OCI-LY3 (cell line): ENCODE measurements around the gene ERBB4.

Experiments
- H2AFZ ChIP-seq: fragments of 200-600, 300-600 bp; shearing (Covaris generic); 2 replicates; pipeline ENCODE4 v1.6.0; 2014; ENCODE audit warnings: antibody characterized with exemption, low read depth, low read length
- H3K27ac ChIP-seq: fragments of 200-600, 300-600 bp; sonication (generic); 2 replicates; pipeline ENCODE4 v1.5.1; 2014; ENCODE audit warnings: mild to moderate bottlenecking, low read length, moderate library complexity, mixed read lengths
- H3K27me3 ChIP-seq: fragments of 200-600, 300-600 bp; sonication (generic); 2 replicates; pipeline ENCODE4 v1.6.1; 2014; ENCODE audit warnings: low read depth, low read length, mixed read lengths
- H3K36me3 ChIP-seq: fragments of 200-600, 300-600 bp; sonication (generic); replicated peaks from 2 replicates; pipeline ENCODE3; 2014; ENCODE audit warnings: low read depth, low read length, mixed read lengths
- H3K4me1 ChIP-seq: fragments of 300-600, 200-600 bp; sonication (generic); 2 replicates; pipeline ENCODE4 v1.6.1; 2014; ENCODE audit warnings: low read length, mixed read lengths
- H3K4me2 ChIP-seq: fragments of 200-600, 300-600 bp; sonication (generic); 2 replicates; pipeline ENCODE4 v1.6.1; 2014; ENCODE audit warnings: low read length, mixed read lengths
- H3K4me3 ChIP-seq: fragments of 300-600, 200-600 bp; sonication (generic); 2 replicates; pipeline ENCODE4 v1.5.1; 2014; ENCODE audit warnings: antibody characterized with exemption, mild to moderate bottlenecking, low read length, moderate library complexity
- H3K79me2 ChIP-seq: fragments of 300-600, 200-600 bp; shearing (Covaris generic); 2 replicates; pipeline ENCODE4 v1.6.1; 2014; ENCODE audit warnings: mild to moderate bottlenecking, low read length, mixed read lengths
- H3K9ac ChIP-seq: fragments of 300-600, 200-600 bp; shearing (Covaris generic); 2 replicates; pipeline ENCODE4 v1.6.0; 2014; ENCODE audit warnings: mild to moderate bottlenecking, low read length, moderate library complexity
- H3K9me3 ChIP-seq: fragments of 200-600, 300-600 bp; shearing (Covaris generic); 2 replicates; pipeline ENCODE4 v1.6.1; 2014; ENCODE audit warnings: low read length, mixed read lengths; ENCODE audit not compliant: insufficient read depth
- H4K20me1 ChIP-seq: fragments of 200-600, 300-600 bp; sonication (generic); 2 replicates; pipeline ENCODE4 v1.6.1; 2016; ENCODE audit warnings: low read length, mixed read lengths; ENCODE audit not compliant: insufficient read depth
- CTCF ChIP-seq: fragments of 200-600, 300-600 bp; sonication (generic); IDR thresholded peaks from 2 replicates; pipeline ENCODE4 v1.5.1; 2014; ENCODE audit warnings: antibody characterized with exemption, low read length, low read depth
- EZH2phosphoT487 ChIP-seq: fragments of 200-600 bp; shearing (Covaris generic); IDR thresholded peaks from 2 replicates; pipeline ENCODE4 v1.6.1; 2018; ENCODE audit warnings: antibody characterized with exemption, mixed run types, low read depth

Gene ERBB4

GRCh38 chr2:212532087-212532486 lies 6.5 kb downstream of the ERBB4 start:
- Histone ChIP-seq H3K36me3 (no peaks in the 10 kb centered on the region), H3K9me3 (no peaks in the 10 kb centered on the region), H4K20me1 (no peaks in the 10 kb centered on the region), H3K9ac (no peak overlapping the region), H3K27me3 (no peaks in the 10 kb centered on the region), H3K79me2 (no peaks in the 10 kb centered on the region), H3K4me3 (no peak overlapping the region), H2AFZ (no peak overlapping the region), H3K4me1 (peaks cover 7% of the 10 kb centered on the region; the same call in 1 of the 2 replicates), H3K4me2 (no peak overlapping the region), H3K27ac (no peak overlapping the region)
- no peak for TF ChIP-seq CTCF
- TF ChIP-seq EZH2phosphoT487 = no peak

GRCh38 chr2:212531499-212531898 lies 7.1 kb downstream of the ERBB4 start:
- Histone ChIP-seq H3K79me2 (no peaks in the 10 kb centered on the region), H3K9ac (no peak overlapping the region), H4K20me1 (no peaks in the 10 kb centered on the region), H3K4me2 (no peak overlapping the region), H3K4me3 (no peak overlapping the region), H3K4me1 (peaks cover 7% of the 10 kb centered on the region; the same call in 1 of the 2 replicates), H3K27me3 (no peaks in the 10 kb centered on the region), H3K36me3 (no peaks in the 10 kb centered on the region), H2AFZ (no peak overlapping the region; the same call in 1 of the 2 replicates), H3K27ac (no peak overlapping the region), H3K9me3 (no peaks in the 10 kb centered on the region)
- no peak for TF ChIP-seq EZH2phosphoT487
- no peak for TF ChIP-seq CTCF

GRCh38 chr2:212530991-212531390 lies 7.6 kb downstream of the ERBB4 start:
- Histone ChIP-seq H3K4me2 (no peak overlapping the region), H4K20me1 (no peaks in the 10 kb centered on the region), H3K4me1 (peaks cover 7% of the 10 kb centered on the region; the same call in 1 of the 2 replicates), H3K36me3 (no peaks in the 10 kb centered on the region), H3K27me3 (no peaks in the 10 kb centered on the region), H2AFZ (no peak overlapping the region; the same call in 1 of the 2 replicates), H3K9me3 (no peaks in the 10 kb centered on the region), H3K79me2 (no peaks in the 10 kb centered on the region), H3K4me3 (no peak overlapping the region), H3K27ac (no peak overlapping the region), H3K9ac (no peak overlapping the region)
- no peak for TF ChIP-seq CTCF
- TF ChIP-seq EZH2phosphoT487 = no peak

GRCh38 chr2:212530373-212530772 lies 8.2 kb downstream of the ERBB4 start:
- H3K9ac ChIP-seq = no peak overlapping the region
- H3K27me3 ChIP-seq = no peaks in the 10 kb centered on the region
- no peaks in the 10 kb centered on the region for H3K36me3 ChIP-seq
- H4K20me1 ChIP-seq = no peaks in the 10 kb centered on the region
- peaks cover 7% of the 10 kb centered on the region; the same call in 1 of the 2 replicates for H3K4me1 ChIP-seq
- no peak overlapping the region for H3K27ac ChIP-seq
- 0 out of 2 replicates have a peak overlapping the region, but pooled peaks have one; percentile 70 for H2AFZ ChIP-seq
- no peaks in the 10 kb centered on the region for H3K79me2 ChIP-seq
- H3K4me2 ChIP-seq = no peak overlapping the region
- H3K4me3 ChIP-seq = no peak overlapping the region
- H3K9me3 ChIP-seq = no peaks in the 10 kb centered on the region
- no peak for TF ChIP-seq CTCF
- no peak for TF ChIP-seq EZH2phosphoT487
